ENCODE data around the gene DST. TPM values are rescaled to one million over a fixed set of nuclear protein-coding genes. Genes with fewer than 3 reads are reported as not detected.

Gene DST
- total and polyA plus RNA-seq, 2 of the 8 experiments (the other 6 are each of a cell fraction or from before 2014, with no cell fraction given) = 49.4 to 116 TPM

GRCh38 chr6:56647172-56647762 lies 4.6 kb upstream of the DST start (continued):
- TF ChIP-seq BACH1 (IDR thresholded peaks at IDR 0.05; ENCODE audit: low read length) (no peak), RBBP5 (IDR thresholded peaks at IDR 0.05; ENCODE audit: borderline replicate concordance, low read depth, low read length) (no peak), SUZ12 (IDR thresholded peaks at IDR 0.05; ENCODE audit: low read length) (no peak), CHD7 (IDR thresholded peaks at IDR 0.05; ENCODE audit: insufficient replicate concordance, low read length) (no peak), FOSL1 (IDR thresholded peaks at IDR 0.05; ENCODE audit: insufficient read depth, low read depth, low read length) (no peak), ZNF274 (IDR thresholded peaks at IDR 0.05; ENCODE audit: borderline replicate concordance, extremely low read depth, low read length) (no peak), RXRA (IDR thresholded peaks at IDR 0.05; ENCODE audit: insufficient read depth, low read depth, low read length) (no peak)
